Measurements from ENCODE around the gene TNK2.
"Not testable (repeated sequence)": the region's sequence is repeated elsewhere in the genome, so short reads cannot be mapped to it uniquely, and the experiment has no call there.

Gene TNK2

DNA sequence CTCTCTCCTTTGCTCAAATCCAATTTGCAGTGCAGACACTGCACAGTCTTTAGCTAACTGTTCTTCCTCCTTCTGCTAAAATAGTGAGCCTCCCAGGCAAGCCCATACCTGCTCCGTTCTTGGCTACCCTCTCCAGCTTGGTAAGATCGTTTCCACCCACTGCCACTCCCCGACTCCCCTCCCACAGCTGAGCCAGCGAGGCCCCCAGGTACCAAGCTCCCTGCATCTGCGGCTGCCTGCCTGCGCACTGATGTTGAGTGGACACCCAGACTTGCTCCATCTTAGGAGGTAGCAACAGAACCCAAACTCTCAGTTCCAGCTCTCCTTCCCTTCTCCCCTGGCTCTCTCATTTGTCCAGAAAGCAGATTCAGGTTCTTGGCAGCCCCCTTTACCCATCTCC lies 7.9 kb upstream of the TNK2 start:
- H3K9me3 ChIP-seq (ENCODE audit: control insufficient read depth, low read length): no peaks in the 10 kb centered on the region
- no peak overlapping the region for H2AFZ ChIP-seq (ENCODE audit: low read depth, low read length)
- H2BK120ac ChIP-seq (ENCODE audit: low read depth, low read length): no peak overlapping the region
- no peak overlapping the region for H3K27ac ChIP-seq (ENCODE audit: low read length, poor library complexity, severe bottlenecking)
- H3K79me1 ChIP-seq (replicated peaks; ENCODE audit: low read length, poor library complexity, severe bottlenecking): no peaks in the 10 kb centered on the region
- H2BK5ac ChIP-seq (ENCODE audit: low read depth, low read length, poor library complexity, severe bottlenecking): no peak overlapping the region
- peaks cover 9% of the 10 kb centered on the region for H3K4me1 ChIP-seq (ENCODE audit: control insufficient read depth, insufficient read depth, low read depth, low read length)
- H3K27me3 ChIP-seq (ENCODE audit: control insufficient read depth in 1 of 2, insufficient read depth in 1 of 2, low read length in 2 of 2): peaks cover 21 to 22% of the 10 kb centered on the region in 2 experiments
- H3K36me3 ChIP-seq (ENCODE audit: control insufficient read depth in 1 of 2, insufficient read depth in 2 of 2, low read depth in 1 of 2, low read length in 2 of 2): no peaks in the 10 kb centered on the region
- DNase-seq: no peak
- no peak overlapping the region for H4K8ac ChIP-seq (ENCODE audit: low read length)
- H2BK15ac ChIP-seq (ENCODE audit: low read depth, poor library complexity, severe bottlenecking): no peak overlapping the region
- 83% methylated on average over 6 of the region's 6 CpGs for WGBS
- H3K14ac ChIP-seq (ENCODE audit: low read length in 2 of 2): no peak overlapping the region
- no peak overlapping the region for H2AK5ac ChIP-seq (ENCODE audit: low read length, severe bottlenecking)
- H3K9ac ChIP-seq (ENCODE audit: low read length): no peak overlapping the region
- no peak overlapping the region for H3K4me2 ChIP-seq (ENCODE audit: low read length, poor library complexity, severe bottlenecking)
- H3K4ac ChIP-seq (ENCODE audit: low read depth in 1 of 2, low read length in 2 of 2): no peak overlapping the region
- no peak overlapping the region for H3K4me3 ChIP-seq (ENCODE audit: insufficient read depth in 1 of 2, low read depth in 1 of 2, low read length in 2 of 2)
- H4K91ac ChIP-seq (ENCODE audit: low read length): no peak overlapping the region
- H3K23ac ChIP-seq (ENCODE audit: low read length in 2 of 2): no peak overlapping the region
- no peak overlapping the region for H2BK12ac ChIP-seq (ENCODE audit: low read length in 2 of 2)
- no peak overlapping the region for H3K18ac ChIP-seq (ENCODE audit: low read depth in 1 of 2, low read length in 2 of 2)

DNA sequence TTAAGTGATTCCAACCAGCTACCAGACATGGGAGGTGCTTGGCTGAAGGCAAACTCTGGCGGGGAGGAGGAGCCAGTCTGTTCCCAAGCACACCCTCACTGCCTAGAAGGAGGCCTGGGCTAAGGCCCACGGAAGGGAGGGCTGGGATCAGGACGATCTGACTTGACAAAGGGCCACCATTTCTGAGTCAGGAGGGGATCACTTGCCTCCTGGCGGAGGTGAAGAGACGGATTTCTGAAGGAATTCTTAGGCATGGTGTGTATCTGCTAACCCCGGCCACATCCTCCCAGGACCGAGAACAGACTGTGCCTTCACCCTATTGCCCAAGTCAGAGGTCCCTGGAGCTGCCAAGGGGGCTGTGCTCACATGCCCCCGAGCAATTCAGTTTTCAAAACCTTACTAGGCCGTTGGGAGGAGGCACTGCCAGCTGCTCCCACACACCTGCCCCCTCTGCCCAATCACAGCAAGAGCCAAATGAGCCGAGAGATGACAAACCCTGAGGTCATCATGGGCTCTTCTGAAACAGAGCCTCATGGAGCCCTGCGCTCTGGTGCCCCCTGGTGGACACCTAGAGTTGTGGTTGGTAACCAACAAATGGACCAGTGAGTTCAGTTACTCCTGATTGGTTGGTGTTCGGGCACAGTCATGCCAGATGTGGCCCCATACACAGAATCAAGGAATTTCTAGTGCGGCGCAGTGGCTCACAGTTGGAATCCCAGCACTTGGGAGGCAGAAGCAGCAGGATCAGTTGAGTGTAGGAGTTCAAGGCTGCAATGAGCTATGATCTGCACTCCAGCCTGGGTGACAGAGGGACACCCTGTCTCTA lies 6.5 kb upstream of the TNK2 start:
- Histone ChIP-seq H2BK120ac (ENCODE audit: low read depth, low read length) (no peak overlapping the region), H3K4ac (ENCODE audit: low read depth in 1 of 2, low read length in 2 of 2) (no peak overlapping the region)

GRCh38 chr3:195914146-195914545 lies 5.8 kb upstream of the TNK2 start:
- not testable (repeated sequence) for H3K18ac ChIP-seq (ENCODE audit: low read depth in 1 of 2, low read length in 2 of 2); H3K14ac ChIP-seq (ENCODE audit: low read length in 2 of 2); H2BK5ac ChIP-seq (ENCODE audit: low read depth, low read length, poor library complexity, severe bottlenecking); H2AK5ac ChIP-seq (ENCODE audit: low read length, severe bottlenecking); H4K8ac ChIP-seq (ENCODE audit: low read length); H3K9me3 ChIP-seq (ENCODE audit: control insufficient read depth, low read length); H3K9ac ChIP-seq (ENCODE audit: low read length); H2BK12ac ChIP-seq (ENCODE audit: low read length in 2 of 2); DNase-seq; H3K4me2 ChIP-seq (ENCODE audit: low read length, poor library complexity, severe bottlenecking); H4K91ac ChIP-seq (ENCODE audit: low read length); H3K23ac ChIP-seq (ENCODE audit: low read length in 2 of 2); H3K27ac ChIP-seq (ENCODE audit: low read length, poor library complexity, severe bottlenecking); H2BK120ac ChIP-seq (ENCODE audit: low read depth, low read length); H3K4ac ChIP-seq (ENCODE audit: low read depth in 1 of 2, low read length in 2 of 2); H3K36me3 ChIP-seq (ENCODE audit: control insufficient read depth in 1 of 2, insufficient read depth in 2 of 2, low read depth in 1 of 2, low read length in 2 of 2); H2BK15ac ChIP-seq (ENCODE audit: low read depth, poor library complexity, severe bottlenecking); H3K79me1 ChIP-seq (replicated peaks; ENCODE audit: low read length, poor library complexity, severe bottlenecking); H3K4me3 ChIP-seq (ENCODE audit: insufficient read depth in 1 of 2, low read depth in 1 of 2, low read length in 2 of 2); H2AFZ ChIP-seq (ENCODE audit: low read depth, low read length)
- H3K27me3 ChIP-seq (ENCODE audit: control insufficient read depth in 1 of 2, insufficient read depth in 1 of 2, low read length in 2 of 2): peaks cover 16 to 19% of the 10 kb centered on the region in 2 experiments
- WGBS: 93% methylated on average over 8 of the region's 8 CpGs
- peaks cover 16% of the 10 kb centered on the region for H3K4me1 ChIP-seq (ENCODE audit: control insufficient read depth, insufficient read depth, low read depth, low read length)

More for the DNA sequence above, 6.5 kb upstream of the TNK2 start:
- Histone ChIP-seq H3K9ac (ENCODE audit: low read length) (peak overlapping the region; percentile 52), H2AFZ (ENCODE audit: low read depth, low read length) (no peak overlapping the region), H3K4me2 (ENCODE audit: low read length, poor library complexity, severe bottlenecking) (peak overlapping the region; percentile 50), H3K27me3 (ENCODE audit: control insufficient read depth in 1 of 2, insufficient read depth in 1 of 2, low read length in 2 of 2) (peaks cover 16 to 19% of the 10 kb centered on the region in 2 experiments), H4K91ac (ENCODE audit: low read length) (no peak overlapping the region), H3K18ac (ENCODE audit: low read depth in 1 of 2, low read length in 2 of 2) (no peak overlapping the region), H2BK15ac (ENCODE audit: low read depth, poor library complexity, severe bottlenecking) (peak overlapping the region; percentile 36), H3K14ac (ENCODE audit: low read length in 2 of 2) (no peak overlapping the region), H3K27ac (ENCODE audit: low read length, poor library complexity, severe bottlenecking) (peak overlapping the region; percentile 7), H4K8ac (ENCODE audit: low read length) (peak overlapping the region; percentile 75), H3K4me1 (ENCODE audit: control insufficient read depth, insufficient read depth, low read depth, low read length) (peaks cover 14% of the 10 kb centered on the region), H3K9me3 (ENCODE audit: control insufficient read depth, low read length) (no peaks in the 10 kb centered on the region), H3K4me3 (ENCODE audit: insufficient read depth in 1 of 2, low read depth in 1 of 2, low read length in 2 of 2) (peak overlapping the region in 1 of 2 experiments; percentile 41), H2BK5ac (ENCODE audit: low read depth, low read length, poor library complexity, severe bottlenecking) (no peak overlapping the region), H2AK5ac (ENCODE audit: low read length, severe bottlenecking) (no peak overlapping the region), H2BK12ac (ENCODE audit: low read length in 2 of 2) (peak overlapping the region in 1 of 2 experiments; percentile 3), H3K23ac (ENCODE audit: low read length in 2 of 2) (no peak overlapping the region), H3K79me1 (replicated peaks; ENCODE audit: low read length, poor library complexity, severe bottlenecking) (no peaks in the 10 kb centered on the region), H3K36me3 (ENCODE audit: control insufficient read depth in 1 of 2, insufficient read depth in 2 of 2, low read depth in 1 of 2, low read length in 2 of 2) (no peaks in the 10 kb centered on the region)
- 27% methylated on average over 13 of the region's 14 CpGs for WGBS
- peak; percentile 97 for DNase-seq

GRCh38 chr3:195913382-195913781 lies 5.0 kb upstream of the TNK2 start:
- Histone ChIP-seq H4K91ac (ENCODE audit: low read length) (no peak overlapping the region), H3K14ac (ENCODE audit: low read length in 2 of 2) (no peak overlapping the region), H3K18ac (ENCODE audit: low read depth in 1 of 2, low read length in 2 of 2) (no peak overlapping the region), H3K23ac (ENCODE audit: low read length in 2 of 2) (no peak overlapping the region), H3K36me3 (ENCODE audit: control insufficient read depth in 1 of 2, insufficient read depth in 2 of 2, low read depth in 1 of 2, low read length in 2 of 2) (no peaks in the 10 kb centered on the region), H3K27ac (ENCODE audit: low read length, poor library complexity, severe bottlenecking) (no peak overlapping the region), H3K4me2 (ENCODE audit: low read length, poor library complexity, severe bottlenecking) (no peak overlapping the region), H3K79me1 (replicated peaks; ENCODE audit: low read length, poor library complexity, severe bottlenecking) (peaks cover 2% of the 10 kb centered on the region), H2BK12ac (ENCODE audit: low read length in 2 of 2) (no peak overlapping the region), H4K8ac (ENCODE audit: low read length) (peak overlapping the region; percentile 17), H2AK5ac (ENCODE audit: low read length, severe bottlenecking) (no peak overlapping the region), H3K9me3 (ENCODE audit: control insufficient read depth, low read length) (no peaks in the 10 kb centered on the region), H3K27me3 (ENCODE audit: control insufficient read depth in 1 of 2, insufficient read depth in 1 of 2, low read length in 2 of 2) (peaks cover 16 to 19% of the 10 kb centered on the region in 2 experiments), H3K4me3 (ENCODE audit: insufficient read depth in 1 of 2, low read depth in 1 of 2, low read length in 2 of 2) (no peak overlapping the region), H3K4me1 (ENCODE audit: control insufficient read depth, insufficient read depth, low read depth, low read length) (peaks cover 17% of the 10 kb centered on the region), H3K4ac (ENCODE audit: low read depth in 1 of 2, low read length in 2 of 2) (no peak overlapping the region), H2BK120ac (ENCODE audit: low read depth, low read length) (no peak overlapping the region), H2AFZ (ENCODE audit: low read depth, low read length) (no peak overlapping the region), H3K9ac (ENCODE audit: low read length) (no peak overlapping the region), H2BK15ac (ENCODE audit: low read depth, poor library complexity, severe bottlenecking) (no peak overlapping the region), H2BK5ac (ENCODE audit: low read depth, low read length, poor library complexity, severe bottlenecking) (no peak overlapping the region)
- no peak for DNase-seq
- 97% methylated on average over 11 of the region's 11 CpGs for WGBS
